Keratinocyte (primary cell): Measurements from ENCODE around the gene KDM1B.

ENCODE experiments used
- EZH2 ChIP-seq: IDR thresholded peaks from one replicate; pipeline ENCODE4 v1.6.1; 2012; ENCODE audit warnings: inconsistent platforms, mild to moderate bottlenecking, low read length, moderate library complexity
- TF ChIP-seq, protein P1 (sequence below), 3 experiments: IDR thresholded peaks in 1 of 3; conservative IDR thresholded peaks in 1 of 3; optimal IDR thresholded peaks in 1 of 3; 2 replicates in 2 of 3; 3 replicates in 1 of 3; pipeline versions ENCODE3 to v1.5.1; 2011; ENCODE audit warnings: low read length in 3 of 3, mild to moderate bottlenecking in 3 of 3, moderate library complexity in 2 of 3, control low read depth in 1 of 3, inconsistent platforms in 1 of 3; ENCODE audit not compliant: insufficient read depth in 2 of 3; ENCODE audit errors: extremely low read depth in 1 of 3

- TF ChIP-seq, protein P1, sequence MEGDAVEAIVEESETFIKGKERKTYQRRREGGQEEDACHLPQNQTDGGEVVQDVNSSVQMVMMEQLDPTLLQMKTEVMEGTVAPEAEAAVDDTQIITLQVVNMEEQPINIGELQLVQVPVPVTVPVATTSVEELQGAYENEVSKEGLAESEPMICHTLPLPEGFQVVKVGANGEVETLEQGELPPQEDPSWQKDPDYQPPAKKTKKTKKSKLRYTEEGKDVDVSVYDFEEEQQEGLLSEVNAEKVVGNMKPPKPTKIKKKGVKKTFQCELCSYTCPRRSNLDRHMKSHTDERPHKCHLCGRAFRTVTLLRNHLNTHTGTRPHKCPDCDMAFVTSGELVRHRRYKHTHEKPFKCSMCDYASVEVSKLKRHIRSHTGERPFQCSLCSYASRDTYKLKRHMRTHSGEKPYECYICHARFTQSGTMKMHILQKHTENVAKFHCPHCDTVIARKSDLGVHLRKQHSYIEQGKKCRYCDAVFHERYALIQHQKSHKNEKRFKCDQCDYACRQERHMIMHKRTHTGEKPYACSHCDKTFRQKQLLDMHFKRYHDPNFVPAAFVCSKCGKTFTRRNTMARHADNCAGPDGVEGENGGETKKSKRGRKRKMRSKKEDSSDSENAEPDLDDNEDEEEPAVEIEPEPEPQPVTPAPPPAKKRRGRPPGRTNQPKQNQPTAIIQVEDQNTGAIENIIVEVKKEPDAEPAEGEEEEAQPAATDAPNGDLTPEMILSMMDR (optimal IDR thresholded peaks at IDR 0.05 in 1 of 3, IDR thresholded peaks at IDR 0.05 in 1 of 3, conservative IDR thresholded peaks at IDR 0.05 in 1 of 3; ENCODE audit: extremely low read depth in 1 of 3, insufficient read depth in 2 of 3, low read length in 3 of 3) = no peak
- TF ChIP-seq EZH2 = no peak
These were observed 60.2 kb downstream of the KDM1B start for GRCh38 chr6:18215436-18215835.
